HepG2 (cell line): ENCODE measurements around the gene SLC28A1. TPM values are rescaled to one million over a fixed set of nuclear protein-coding genes. Genes with fewer than 3 reads are reported as not detected.

Experiments used
- ATAC-seq: fragments of 200-7000 bp; cut with Tn5 transposase; 3 replicates; pipeline ENCODE4 v1.9.1; 2020; ENCODE audit warnings: mild to moderate bottlenecking, moderate library complexity
- BruUV-seq: library from RNA; stranded (reverse); fragments of 400-500 nt; replicated peaks from 2 replicates; lab custom pipeline; 2021; lab: Mats Ljungman, UMichigan
- CTCF ChIA-PET: fragments of 300-600 bp; formaldehyde crosslinking; extraction: SDS; loops from one replicate; lab custom pipeline; 2021; ENCODE audit warnings: low total read pairs, inconsistent platforms, low intra/inter-chr PET ratio; lab: Yijun Ruan, JAX
- POLR2A ChIA-PET: fragments of 350-600 bp; sonication (Branson Sonifier 250); formaldehyde crosslinking; loops from one replicate; lab custom pipeline; 2020; ENCODE audit warnings: antibody characterized with exemption, inconsistent platforms; lab: Yijun Ruan, JAX
- DNase-seq: peaks from one replicate; pipeline ENCODE4 v3.0.0-alpha.2; 2015; ENCODE audit warnings: low spot score
- FAIRE-seq: peaks from 3 replicates; lab custom pipeline; 2011; peaks lifted over from hg19 to GRCh38; lab: Jason Lieb, UNC
- H2AFZ ChIP-seq: one replicate; pipeline ENCODE4 v1.6.1; 2011; ENCODE audit warnings: low read length, inconsistent platforms
- H3K27ac ChIP-seq: fragments of 300-600 bp; 3 replicates; pipeline ENCODE4 v1.8.0; 2011; ENCODE audit warnings: mixed run types, mild to moderate bottlenecking, mixed read lengths, low read length, inconsistent platforms; ENCODE audit not compliant: insufficient read depth; ENCODE audit errors: extremely low read length
- H3K27me3 ChIP-seq, 2 experiments: fragments of 200-600 bp in 1 of 2; 2 replicates in 1 of 2; 3 replicates in 1 of 2; pipeline versions ENCODE4 v1.6.0 to v1.8.0; 2011; ENCODE audit warnings: low read length in 2 of 2, mild to moderate bottlenecking in 2 of 2, moderate library complexity in 2 of 2, inconsistent platforms in 1 of 2; ENCODE audit not compliant: insufficient read depth in 2 of 2, control insufficient read depth in 1 of 2
- H3K36me3 ChIP-seq, 2 experiments: fragments of 200-600 bp in 1 of 2; replicated peaks in 1 of 2; 2 replicates in 1 of 2; 3 replicates in 1 of 2; pipeline versions ENCODE4 v1.5.1 to v1.8.0; 2011; ENCODE audit warnings: low read length in 2 of 2, inconsistent platforms in 1 of 2; ENCODE audit not compliant: insufficient read depth in 2 of 2, control insufficient read depth in 1 of 2
- H3K4me1 ChIP-seq: 2 replicates; pipeline ENCODE4 v1.5.1; 2012; ENCODE audit warnings: low read length, inconsistent platforms; ENCODE audit not compliant: insufficient read depth
- H3K4me2 ChIP-seq: 2 replicates; pipeline ENCODE4 v1.6.0; 2011; ENCODE audit warnings: low read depth, low read length, inconsistent platforms
- H3K4me3 ChIP-seq, 3 experiments: fragments of 200-600 bp in 1 of 3; sonication (generic), shearing (Covaris generic) in 1 of 3; replicated peaks in 1 of 3; 2 replicates each; pipeline ENCODE4 v1.5.1; 2011 to 2016; ENCODE audit warnings: low read length in 3 of 3, inconsistent platforms in 2 of 3, low read depth in 2 of 3, mild to moderate bottlenecking in 2 of 3, control low read depth in 1 of 3, mixed read lengths in 1 of 3; ENCODE audit not compliant: insufficient read depth in 1 of 3
- H3K79me2 ChIP-seq: one replicate; pipeline ENCODE4 v1.6.1; 2011; ENCODE audit warnings: low read length, inconsistent platforms; ENCODE audit not compliant: insufficient read depth
- H3K9ac ChIP-seq: 2 replicates; pipeline ENCODE4 v1.6.0; 2011; ENCODE audit warnings: mild to moderate bottlenecking, low read depth, low read length, inconsistent platforms; ENCODE audit not compliant: insufficient read depth
- H3K9me3 ChIP-seq: 2 replicates; pipeline ENCODE4 v1.5.1; 2012; ENCODE audit warnings: mild to moderate bottlenecking, low read length
- H4K20me1 ChIP-seq: 2 replicates; pipeline ENCODE4 v1.6.0; 2011; ENCODE audit warnings: inconsistent platforms, mild to moderate bottlenecking, low read length, moderate library complexity; ENCODE audit not compliant: insufficient read depth
- CBFB ChIP-seq: sonication (generic); formaldehyde crosslinking; IDR thresholded peaks from 2 replicates; pipeline ENCODE4 v1.4.0; 2020; ENCODE audit warnings: missing genetic modification reagents
- EP300 ChIP-seq, 3 experiments: sonication (generic) in 1 of 3; formaldehyde crosslinking in 1 of 3; IDR thresholded peaks; 2 replicates each; pipeline versions ENCODE4 v1.5.1 to v1.6.1; 2011 to 2020; ENCODE audit warnings: low read depth in 2 of 3, low read length in 2 of 3, borderline replicate concordance in 1 of 3, improper control_type of control experiment in 1 of 3, mild to moderate bottlenecking in 1 of 3, missing genetic modification reagents in 1 of 3, moderate library complexity in 1 of 3
- KMT2B ChIP-seq: IDR thresholded peaks from 2 replicates; pipeline ENCODE4 v1.6.1; 2016; ENCODE audit warnings: missing genetic modification reagents, missing compliant biosample characterization
- MED1 ChIP-seq: sonication (generic); formaldehyde crosslinking; IDR thresholded peaks from 2 replicates; pipeline ENCODE4 v1.4.0; 2020; ENCODE audit warnings: missing genetic modification reagents
- NR1H2 ChIP-seq: sonication (generic); formaldehyde crosslinking; IDR thresholded peaks from 2 replicates; pipeline ENCODE4 v1.8.1; 2022; ENCODE audit warnings: low read depth, missing genetic modification reagents, borderline replicate concordance
- POLR2AphosphoS5 ChIP-seq: IDR thresholded peaks from 2 replicates; pipeline ENCODE4 v1.6.1; 2012; ENCODE audit warnings: low read depth, low read length
- RBM39 ChIP-seq: fragments of 200-400 bp; formaldehyde crosslinking; IDR thresholded peaks from one replicate; pipeline ENCODE4 v1.6.1; 2018; ENCODE audit warnings: antibody characterized with exemption, mild to moderate bottlenecking, low read depth, low read length; ENCODE audit not compliant: poor library complexity, severe bottlenecking
- RFX1 ChIP-seq: fragments of 450-650 bp; IDR thresholded peaks from 2 replicates; pipeline ENCODE4 v1.6.1; 2017
- TP53 ChIP-seq: sonication (generic); formaldehyde crosslinking; conservative IDR thresholded peaks from 2 replicates; pipeline ENCODE4 v1.4.0; 2020; ENCODE audit warnings: missing genetic modification reagents
- ZFP90 ChIP-seq: sonication (generic); formaldehyde crosslinking; IDR thresholded peaks from 2 replicates; pipeline ENCODE4 v1.8.0; 2022; ENCODE audit warnings: missing genetic modification reagents, mild to moderate bottlenecking, inconsistent platforms, borderline replicate concordance
- ZNF451 ChIP-seq: sonication (generic); formaldehyde crosslinking; IDR thresholded peaks from 2 replicates; pipeline ENCODE4 v1.5.0; 2020; ENCODE audit warnings: mild to moderate bottlenecking, missing genetic modification reagents
- ZNF558 ChIP-seq: sonication (generic); formaldehyde crosslinking; IDR thresholded peaks from 2 replicates; pipeline ENCODE4 v1.9.0; 2022; ENCODE audit warnings: mild to moderate bottlenecking, missing genetic modification reagents, borderline replicate concordance
- ZNF614 ChIP-seq: IDR thresholded peaks from 2 replicates; pipeline ENCODE4 v1.6.1; 2018; ENCODE audit warnings: missing biosample characterization, missing genetic modification reagents, inconsistent platforms, borderline replicate concordance
- ZNF75D ChIP-seq: sonication (generic); formaldehyde crosslinking; IDR thresholded peaks from 2 replicates; pipeline ENCODE4 v1.8.1; 2023; ENCODE audit warnings: missing genetic modification reagents, mild to moderate bottlenecking, borderline replicate concordance
- ZSCAN5A ChIP-seq: sonication (generic); formaldehyde crosslinking; IDR thresholded peaks from 2 replicates; pipeline ENCODE4 v1.8.0; 2022; ENCODE audit warnings: mild to moderate bottlenecking, missing genetic modification reagents, borderline replicate concordance
- WGBS: methylation state at CpG from one replicate; pipeline ENCODE4 v1.1.6; 2017; ENCODE audit warnings: low lambda C conversion rate; 5-methylcytosine and 5-hydroxymethylcytosine counted together
- in situ Hi-C: cut with HindIII; loops from 2 replicates; pipeline ENCODE4 v1.10.0; 2017; ENCODE audit warnings: low pct_unique_long_range_greater_than_20kb; ENCODE audit not compliant: extremely low pct_ligation_motif_present
- intact Hi-C: fragments of 100-400 bp; cut with micrococcal nuclease; formaldehyde crosslinking; loops from one replicate; pipeline ENCODE4 v1.10.0; 2022; ENCODE audit not compliant: unreplicated experiment
- polyA plus RNA-seq, 8 experiments: library from polyadenylated mRNA; depleted of rRNA in 3 of 8; stranded (reverse) in 7 of 8; unstranded in 1 of 8; fragments of >200 nt; fragmentation: Illumina TruSeq in 4 of 8; extraction: Trizol in 4 of 8; gene quantifications; 2 replicates each; pipeline versions ENCODE4 v1.2.1 to v1.2.3, GENCODE V29; 2011 to 2016; ENCODE audit warnings: low read depth in 4 of 8, missing spikeins in 1 of 8, mixed read lengths in 1 of 8; ENCODE audit not compliant: insufficient read depth in 1 of 8
- total RNA-seq, 5 experiments: library from RNA; depleted of rRNA; stranded (reverse); fragments of >200 nt; fragmentation: Illumina TruSeq; extraction: Trizol; gene quantifications; 2 replicates each; pipeline ENCODE4 v1.2.3, GENCODE V29; 2016; ENCODE audit warnings: low read depth in 1 of 5
- TF ChIP-seq, protein P1 (sequence below): sonication (generic); formaldehyde crosslinking; IDR thresholded peaks from 2 replicates; pipeline ENCODE4 v1.5.0; 2020; ENCODE audit warnings: missing genetic modification reagents, mild to moderate bottlenecking, borderline replicate concordance
- TF ChIP-seq, protein P2 (sequence below): sonication (generic); formaldehyde crosslinking; IDR thresholded peaks from 2 replicates; pipeline ENCODE4 v1.4.0; 2020; ENCODE audit warnings: missing genetic modification reagents; ENCODE audit errors: not compliant biosample characterization

Gene SLC28A1
- total and polyA plus RNA-seq, 2 of the 13 experiments (the other 11 are each of a cell fraction or from before 2014, with no cell fraction given): 0.31 to 5.8 TPM

DNA sequence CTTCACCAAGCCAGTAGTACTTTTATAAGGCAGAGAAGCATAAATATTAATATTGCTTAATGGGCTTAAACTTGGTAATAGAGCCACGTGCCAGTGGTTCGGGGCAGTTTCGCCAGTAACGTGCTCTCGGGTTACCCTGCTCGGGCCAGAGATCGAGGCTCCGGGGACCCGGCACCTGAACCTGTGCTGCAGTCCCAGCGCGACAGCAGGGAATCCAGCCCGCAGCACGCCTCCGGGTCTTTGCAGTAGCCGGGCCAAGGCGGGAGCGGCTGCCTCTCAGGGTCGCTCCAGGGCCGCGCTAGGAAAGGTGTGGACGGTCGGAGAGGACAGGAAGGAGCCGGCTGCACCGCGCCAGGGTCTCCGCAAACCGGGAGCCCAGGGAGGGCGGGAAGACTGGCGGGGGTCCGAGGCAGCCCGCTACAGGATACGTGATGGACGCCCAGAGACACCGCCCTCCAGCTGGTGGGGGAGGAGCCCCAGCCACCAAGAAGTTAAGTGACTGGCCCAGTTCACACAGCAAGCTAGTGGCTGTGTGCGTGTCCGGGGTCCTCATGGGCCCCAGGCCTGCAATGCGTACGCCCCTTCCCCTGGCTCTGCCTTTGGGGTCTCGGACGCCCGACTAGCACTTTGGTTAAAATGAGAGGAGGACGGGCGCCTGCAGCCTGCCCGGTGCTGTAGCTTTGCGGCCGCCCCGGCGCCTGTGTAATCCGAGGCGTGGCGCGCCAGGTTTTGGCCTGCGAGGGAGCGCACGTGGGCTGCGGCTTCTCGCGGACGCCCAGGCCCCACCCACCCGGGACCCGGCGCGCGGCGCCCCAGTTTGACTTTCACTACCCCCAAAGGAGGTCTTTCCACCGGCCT lies 96.0 kb downstream of the SLC28A1 start (continued):
- TF ChIP-seq ZNF558 (peak; percentile 73; the same call in 1 of the 2 replicates), CBFB (peak; percentile 78; the same call in 1 of the 2 replicates), TP53 (CRISPR knock-in tag) (0 out of 2 replicates have a peak, but pooled peaks have one; percentile 23), NR1H2 (no peak), RBM39 (no peak), EP300 (IDR thresholded peaks at IDR 0.05; ENCODE audit: low read depth in 2 of 2, low read length in 2 of 2) (no peak; a peak in 1 of 4 replicates), EP300 (CRISPR knock-in tag; IDR thresholded peaks at IDR 0.05; ENCODE audit: borderline replicate concordance) (no peak), POLR2AphosphoS5 (peak; percentile 68), MED1 (peak; percentile 78)

DNA sequence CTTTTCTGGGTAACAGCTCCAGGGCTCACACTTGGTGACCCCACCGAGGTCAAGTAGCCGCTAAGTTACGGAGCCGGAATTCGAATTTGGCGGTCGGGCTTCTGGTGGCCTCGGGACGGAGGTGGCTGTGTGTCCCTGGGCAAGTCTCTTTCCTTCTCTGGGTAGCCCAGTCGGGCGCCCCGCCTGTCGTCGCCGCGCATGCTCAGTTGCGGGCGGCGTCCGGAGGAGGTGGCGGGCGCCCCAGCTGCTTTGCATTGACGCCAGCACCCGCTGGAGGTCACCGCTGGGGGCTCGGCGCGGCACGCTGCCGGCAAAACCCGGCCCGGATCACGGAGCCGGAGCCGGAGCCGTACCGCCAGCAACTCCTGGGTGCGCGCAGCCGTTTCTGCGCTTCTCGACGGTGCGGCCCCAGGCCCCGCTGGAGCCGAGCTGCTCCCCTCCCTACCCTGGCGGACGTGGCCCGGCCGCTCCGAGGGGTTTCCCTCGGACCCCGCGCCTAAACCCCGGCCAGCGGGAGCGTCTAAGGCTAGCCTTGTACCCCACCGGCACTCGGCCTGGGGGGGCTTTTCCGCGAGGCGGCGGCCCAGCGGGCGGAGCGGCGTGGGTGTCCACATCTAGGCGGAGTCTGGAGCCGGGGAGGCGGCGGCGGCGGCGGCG lies 96.7 kb downstream of the SLC28A1 start:
- Histone ChIP-seq H3K27me3 (peaks cover 3 to 11% of the 10 kb centered on the region in 2 experiments; a peak in 1 of 5 replicates), H3K4me2 (peak overlapping the region; percentile 89), H4K20me1 (peaks cover 11% of the 10 kb centered on the region), H3K4me1 (peaks cover 55% of the 10 kb centered on the region), H3K79me2 (peaks cover 42% of the 10 kb centered on the region), H3K9ac (peak overlapping the region; percentile 82), H3K9me3 (no peaks in the 10 kb centered on the region), H3K27ac (peak overlapping the region; percentile 86), H2AFZ (no peak overlapping the region), H3K4me3 (peak overlapping the region; percentile 85 to 91 (median 90); a peak in 5 of 6 replicates), H3K36me3 (no peaks in the 10 kb centered on the region)
- DNase-seq (peak; percentile 89), FAIRE-seq (peak; percentile 49), ATAC-seq (peak; percentile 72)
- 0% methylated on average over 12 of the region's 75 CpGs for WGBS
- POLR2A ChIA-PET: interaction anchor here (0.7 to 3.2 kb wide), 12 partner anchors 11 to 265 kb away, joined by 3 to 9 read pairs (median 4); partner anchors contain the start of gene SEC11A
- no TSS peak for BruUV-seq
- intact Hi-C loops (no loop called here), in situ Hi-C loops (no loop called here)
- CTCF ChIA-PET: no interaction called here
- TF ChIP-seq NR1H2 (peak; percentile 27; the same call in 1 of the 2 replicates), ZNF75D (CRISPR knock-in tag) (no peak), ZFP90 (CRISPR knock-in tag) (peak; percentile 75), ZNF451 (no peak), ZNF614 (CRISPR knock-in tag) (peak; percentile 65; the same call in 1 of the 2 replicates), RFX1 (no peak), KMT2B (CRISPR knock-in tag) (peak; percentile 90), ZSCAN5A (CRISPR knock-in tag) (no peak)
- TF ChIP-seq, protein P1, sequence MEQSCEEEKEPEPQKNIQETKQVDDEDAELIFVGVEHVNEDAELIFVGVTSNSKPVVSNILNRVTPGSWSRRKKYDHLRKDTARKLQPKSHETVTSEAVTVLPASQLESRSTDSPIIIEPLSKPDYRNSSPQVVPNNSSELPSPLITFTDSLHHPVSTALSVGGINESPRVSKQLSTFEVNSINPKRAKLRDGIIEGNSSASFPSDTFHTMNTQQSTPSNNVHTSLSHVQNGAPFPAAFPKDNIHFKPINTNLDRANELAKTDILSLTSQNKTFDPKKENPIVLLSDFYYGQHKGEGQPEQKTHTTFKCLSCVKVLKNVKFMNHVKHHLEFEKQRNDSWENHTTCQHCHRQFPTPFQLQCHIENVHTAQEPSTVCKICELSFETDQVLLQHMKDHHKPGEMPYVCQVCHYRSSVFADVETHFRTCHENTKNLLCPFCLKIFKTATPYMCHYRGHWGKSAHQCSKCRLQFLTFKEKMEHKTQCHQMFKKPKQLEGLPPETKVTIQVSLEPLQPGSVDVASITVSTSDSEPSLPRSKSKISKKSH (CRISPR knock-in tag): peak; percentile 57; the same call in 1 of the 2 replicates
- TF ChIP-seq, protein P2, sequence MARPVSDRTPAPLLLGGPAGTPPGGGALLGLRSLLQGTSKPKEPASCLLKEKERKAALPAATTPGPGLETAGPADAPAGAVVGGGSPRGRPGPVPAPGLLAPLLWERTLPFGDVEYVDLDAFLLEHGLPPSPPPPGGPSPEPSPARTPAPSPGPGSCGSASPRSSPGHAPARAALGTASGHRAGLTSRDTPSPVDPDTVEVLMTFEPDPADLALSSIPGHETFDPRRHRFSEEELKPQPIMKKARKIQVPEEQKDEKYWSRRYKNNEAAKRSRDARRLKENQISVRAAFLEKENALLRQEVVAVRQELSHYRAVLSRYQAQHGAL (CRISPR knock-in tag): no peak
